T-helper 1 cell treated with Interleukin-12 subunit alpha and Interleukin-12 subunit beta and Interleukin-4 antibody, amounts not matched to agents 30 μg/mL and 1 μg/mL, for 36 hours (primary cell): ENCODE measurements around the gene MPHOSPH6.

Experiments used
- H3K27ac Mint-ChIP-seq: one replicate; pipeline ENCODE4 v1.8.0; 2021; ENCODE audit warnings: mild to moderate bottlenecking, mixed read lengths
- H3K27me3 Mint-ChIP-seq: one replicate; pipeline ENCODE4 v1.8.0; 2021; ENCODE audit warnings: low read depth, mixed read lengths
- H3K36me3 Mint-ChIP-seq: one replicate; pipeline ENCODE4 v1.8.0; 2021; ENCODE audit warnings: low read depth, mixed read lengths
- H3K4me1 Mint-ChIP-seq: one replicate; pipeline ENCODE4 v1.8.0; 2021; ENCODE audit warnings: low read depth, mixed read lengths
- H3K4me3 Mint-ChIP-seq: one replicate; pipeline ENCODE4 v1.8.0; 2021; ENCODE audit warnings: mild to moderate bottlenecking, moderate library complexity, mixed read lengths
- H3K9me3 Mint-ChIP-seq: one replicate; pipeline ENCODE4 v1.8.0; 2021; ENCODE audit warnings: mixed read lengths

Gene MPHOSPH6

GRCh38 chr16:82184213-82184612 lies 14.2 kb upstream of the MPHOSPH6 start:
- Mint-ChIP-seq H3K27ac (no peak overlapping the region), H3K27me3 (peaks cover 28% of the 10 kb centered on the region), H3K4me3 (no peak overlapping the region), H3K36me3 (no peaks in the 10 kb centered on the region), H3K9me3 (no peaks in the 10 kb centered on the region), H3K4me1 (peaks cover 6% of the 10 kb centered on the region)

GRCh38 chr16:82183004-82183397 lies 13.0 kb upstream of the MPHOSPH6 start:
- no peak overlapping the region for H3K4me3 Mint-ChIP-seq
- H3K9me3 Mint-ChIP-seq = no peaks in the 10 kb centered on the region
- peaks cover 4% of the 10 kb centered on the region for H3K4me1 Mint-ChIP-seq
- no peak overlapping the region for H3K27ac Mint-ChIP-seq
- no peaks in the 10 kb centered on the region for H3K36me3 Mint-ChIP-seq
- peaks cover 33% of the 10 kb centered on the region for H3K27me3 Mint-ChIP-seq

- no peaks in the 10 kb centered on the region for H3K4me1 Mint-ChIP-seq
- peaks cover 32% of the 10 kb centered on the region for H3K27me3 Mint-ChIP-seq
- H3K4me3 Mint-ChIP-seq = no peak overlapping the region
- H3K27ac Mint-ChIP-seq = no peak overlapping the region
- H3K36me3 Mint-ChIP-seq = no peaks in the 10 kb centered on the region
- H3K9me3 Mint-ChIP-seq = no peaks in the 10 kb centered on the region
Measured at GRCh38 chr16:82182266-82183003, 12.4 kb upstream of the MPHOSPH6 start.

GRCh38 chr16:82181461-82182185 lies 11.6 kb upstream of the MPHOSPH6 start:
- Mint-ChIP-seq H3K36me3 (no peaks in the 10 kb centered on the region), H3K27me3 (peaks cover 34% of the 10 kb centered on the region), H3K27ac (no peak overlapping the region), H3K4me1 (no peaks in the 10 kb centered on the region), H3K4me3 (no peak overlapping the region), H3K9me3 (no peaks in the 10 kb centered on the region)

GRCh38 chr16:82178352-82178751 lies 8.3 kb upstream of the MPHOSPH6 start:
- H3K9me3 Mint-ChIP-seq = no peaks in the 10 kb centered on the region
- peaks cover 47% of the 10 kb centered on the region for H3K27me3 Mint-ChIP-seq
- H3K4me1 Mint-ChIP-seq = no peaks in the 10 kb centered on the region
- no peak overlapping the region for H3K4me3 Mint-ChIP-seq
- H3K27ac Mint-ChIP-seq = no peak overlapping the region
- H3K36me3 Mint-ChIP-seq = no peaks in the 10 kb centered on the region

GRCh38 chr16:82177555-82177954 lies 7.5 kb upstream of the MPHOSPH6 start:
- H3K4me1 Mint-ChIP-seq = no peaks in the 10 kb centered on the region
- peaks cover 53% of the 10 kb centered on the region for H3K27me3 Mint-ChIP-seq
- H3K9me3 Mint-ChIP-seq = no peaks in the 10 kb centered on the region
- H3K27ac Mint-ChIP-seq = no peak overlapping the region
- H3K36me3 Mint-ChIP-seq = no peaks in the 10 kb centered on the region
- no peak overlapping the region for H3K4me3 Mint-ChIP-seq

- Mint-ChIP-seq H3K4me1 (no peaks in the 10 kb centered on the region), H3K9me3 (no peaks in the 10 kb centered on the region), H3K27me3 (peaks cover 66% of the 10 kb centered on the region), H3K4me3 (no peak overlapping the region), H3K27ac (no peak overlapping the region), H3K36me3 (no peaks in the 10 kb centered on the region)
Measured at GRCh38 chr16:82176204-82176603, 6.2 kb upstream of the MPHOSPH6 start.

- H3K4me1 Mint-ChIP-seq = no peaks in the 10 kb centered on the region
- no peaks in the 10 kb centered on the region for H3K9me3 Mint-ChIP-seq
- no peak overlapping the region for H3K4me3 Mint-ChIP-seq
- H3K27ac Mint-ChIP-seq = no peak overlapping the region
- H3K36me3 Mint-ChIP-seq = no peaks in the 10 kb centered on the region
- H3K27me3 Mint-ChIP-seq = peaks cover 70% of the 10 kb centered on the region
Measured at GRCh38 chr16:82175627-82176026, 5.6 kb upstream of the MPHOSPH6 start.

- Mint-ChIP-seq H3K27ac (no peak overlapping the region), H3K36me3 (peaks cover 51% of the 10 kb centered on the region), H3K4me3 (no peak overlapping the region), H3K4me1 (peaks cover 19% of the 10 kb centered on the region), H3K9me3 (peaks cover 15% of the 10 kb centered on the region), H3K27me3 (peaks cover 19% of the 10 kb centered on the region)
Measured at GRCh38 chr16:82167670-82168069, 2.4 kb downstream of the MPHOSPH6 start.

GRCh38 chr16:82160226-82160625 lies 9.8 kb downstream of the MPHOSPH6 start:
- H3K36me3 Mint-ChIP-seq = peaks cover 48% of the 10 kb centered on the region
- no peak overlapping the region for H3K4me3 Mint-ChIP-seq
- no peaks in the 10 kb centered on the region for H3K27me3 Mint-ChIP-seq
- peaks cover 8% of the 10 kb centered on the region for H3K4me1 Mint-ChIP-seq
- peaks cover 1% of the 10 kb centered on the region for H3K9me3 Mint-ChIP-seq
- H3K27ac Mint-ChIP-seq = no peak overlapping the region

GRCh38 chr16:82157836-82158235 lies 12.2 kb downstream of the MPHOSPH6 start:
- Mint-ChIP-seq H3K4me1 (peaks cover 6% of the 10 kb centered on the region), H3K27ac (no peak overlapping the region), H3K4me3 (no peak overlapping the region), H3K36me3 (peaks cover 45% of the 10 kb centered on the region), H3K27me3 (no peaks in the 10 kb centered on the region), H3K9me3 (no peaks in the 10 kb centered on the region)

GRCh38 chr16:82157534-82157812 lies 12.6 kb downstream of the MPHOSPH6 start:
- peaks cover 42% of the 10 kb centered on the region for H3K36me3 Mint-ChIP-seq
- no peaks in the 10 kb centered on the region for H3K9me3 Mint-ChIP-seq
- H3K4me1 Mint-ChIP-seq = peaks cover 4% of the 10 kb centered on the region
- H3K27ac Mint-ChIP-seq = no peak overlapping the region
- no peak overlapping the region for H3K4me3 Mint-ChIP-seq
- no peaks in the 10 kb centered on the region for H3K27me3 Mint-ChIP-seq

- Mint-ChIP-seq H3K4me3 (no peak overlapping the region), H3K4me1 (peaks cover 4% of the 10 kb centered on the region), H3K27me3 (no peaks in the 10 kb centered on the region), H3K9me3 (no peaks in the 10 kb centered on the region), H3K27ac (no peak overlapping the region), H3K36me3 (peaks cover 36% of the 10 kb centered on the region)
Measured at GRCh38 chr16:82156761-82157533, 13.1 kb downstream of the MPHOSPH6 start.

GRCh38 chr16:82152641-82153112 lies 17.3 kb downstream of the MPHOSPH6 start:
- no peak overlapping the region for H3K27ac Mint-ChIP-seq
- peaks cover 4% of the 10 kb centered on the region for H3K4me1 Mint-ChIP-seq
- no peak overlapping the region for H3K4me3 Mint-ChIP-seq
- H3K36me3 Mint-ChIP-seq = peaks cover 28% of the 10 kb centered on the region
- H3K9me3 Mint-ChIP-seq = no peaks in the 10 kb centered on the region
- H3K27me3 Mint-ChIP-seq = no peaks in the 10 kb centered on the region

GRCh38 chr16:82152196-82152595 lies 17.8 kb downstream of the MPHOSPH6 start:
- Mint-ChIP-seq H3K36me3 (peaks cover 28% of the 10 kb centered on the region), H3K27ac (no peak overlapping the region), H3K27me3 (no peaks in the 10 kb centered on the region), H3K4me1 (peaks cover under 1% of the 10 kb centered on the region), H3K4me3 (no peak overlapping the region), H3K9me3 (no peaks in the 10 kb centered on the region)
